ENCODE measurements around the gene ERGIC3. TPM values are rescaled to one million over a fixed set of nuclear protein-coding genes. Genes with fewer than 3 reads are reported as not detected.

ERGIC3 gene
- total RNA-seq, 1 donor from 2014 or later: 141 TPM

- Mint-ChIP-seq H3K9me3 (peaks cover 4% of the 10 kb centered on the region), H3K4me3 (ENCODE audit: low read depth) (no peak overlapping the region), H3K27me3 (ENCODE audit: low read depth) (peaks cover 4% of the 10 kb centered on the region), H3K4me1 (ENCODE audit: low read depth) (no peaks in the 10 kb centered on the region), H3K27ac (no peak overlapping the region), H3K36me3 (ENCODE audit: low read depth) (peaks cover 3% of the 10 kb centered on the region)
- intact Hi-C loops (cut with micrococcal nuclease): no loop called here
- DNase-seq (ENCODE audit: low spot score): no peak
Measured at GRCh38 chr20:35578469-35578868, 36.6 kb downstream of the ERGIC3 start.

DNA sequence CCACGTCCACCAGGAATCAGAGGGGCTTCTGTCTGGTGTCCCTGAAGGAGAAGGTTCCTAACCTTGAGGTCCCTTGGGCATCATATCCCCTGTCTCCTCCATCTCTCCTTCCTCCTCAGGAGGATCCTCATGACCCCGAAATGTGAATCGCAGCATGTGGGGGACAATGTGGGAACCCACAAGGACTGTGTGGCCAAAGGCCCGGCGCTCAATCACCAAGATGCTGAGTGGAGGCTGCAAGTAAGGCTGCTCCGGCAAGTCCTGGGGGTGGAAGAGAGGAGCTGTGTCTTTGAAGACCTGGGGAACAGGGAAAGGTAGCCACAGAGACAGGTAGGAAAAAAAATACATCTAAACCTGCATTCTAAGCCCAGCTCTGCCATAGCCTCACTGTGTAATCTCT lies 37.3 kb downstream of the ERGIC3 start:
- Mint-ChIP-seq H3K36me3 (ENCODE audit: low read depth) (no peaks in the 10 kb centered on the region), H3K27ac (no peak overlapping the region), H3K4me3 (ENCODE audit: low read depth) (no peak overlapping the region), H3K27me3 (ENCODE audit: low read depth) (peaks cover 4% of the 10 kb centered on the region), H3K9me3 (peaks cover 2% of the 10 kb centered on the region), H3K4me1 (ENCODE audit: low read depth) (no peaks in the 10 kb centered on the region)
- intact Hi-C loops (cut with micrococcal nuclease): no loop called here
- no peak for DNase-seq (ENCODE audit: low spot score)

GRCh38 chr20:35582131-35582530 lies 40.3 kb downstream of the ERGIC3 start:
- Mint-ChIP-seq H3K4me1 (ENCODE audit: low read depth) (no peaks in the 10 kb centered on the region), H3K27me3 (ENCODE audit: low read depth) (no peaks in the 10 kb centered on the region), H3K36me3 (ENCODE audit: low read depth) (no peaks in the 10 kb centered on the region), H3K9me3 (no peaks in the 10 kb centered on the region), H3K27ac (no peak overlapping the region), H3K4me3 (ENCODE audit: low read depth) (no peak overlapping the region)
- DNase-seq (ENCODE audit: low spot score): no peak
- intact Hi-C loops (cut with micrococcal nuclease): no loop called here

DNA sequence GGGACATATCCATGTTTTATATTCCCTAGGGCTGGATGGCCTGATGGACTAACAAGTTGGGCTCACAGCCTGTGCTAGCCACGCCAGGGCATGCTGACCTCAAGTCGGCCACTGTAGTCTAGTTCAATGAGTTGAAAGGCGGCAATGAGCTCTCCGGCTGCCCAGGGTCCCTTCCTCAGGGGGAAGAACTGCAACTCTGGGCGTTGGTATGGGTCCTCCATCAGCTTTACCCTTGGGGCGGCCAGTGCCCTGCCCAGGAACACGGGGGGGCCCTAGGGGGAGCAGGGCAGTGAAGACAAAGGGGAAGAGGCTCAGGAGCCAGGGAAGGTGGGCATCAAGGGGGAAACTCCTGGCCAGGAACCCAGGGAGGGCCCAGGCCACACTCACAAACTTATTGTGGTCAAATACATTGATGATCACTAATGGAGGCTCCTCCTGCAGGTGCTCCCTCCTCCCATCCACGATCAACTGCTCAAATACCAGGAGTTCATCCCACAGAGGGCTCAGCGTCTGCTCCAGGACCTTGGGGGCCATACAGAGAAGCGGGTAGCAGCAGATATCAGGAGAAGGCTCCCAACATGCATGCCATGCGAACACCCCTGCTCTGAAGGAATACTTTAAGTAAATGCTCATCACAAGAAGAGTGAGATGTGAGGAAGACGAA lies 41.0 kb downstream of the ERGIC3 start:
- H3K27ac Mint-ChIP-seq: no peak overlapping the region
- no peaks in the 10 kb centered on the region for H3K4me1 Mint-ChIP-seq (ENCODE audit: low read depth)
- no peak overlapping the region for H3K4me3 Mint-ChIP-seq (ENCODE audit: low read depth)
- no peaks in the 10 kb centered on the region for H3K27me3 Mint-ChIP-seq (ENCODE audit: low read depth)
- no peak for DNase-seq (ENCODE audit: low spot score)
- H3K9me3 Mint-ChIP-seq: no peaks in the 10 kb centered on the region
- H3K36me3 Mint-ChIP-seq (ENCODE audit: low read depth): no peaks in the 10 kb centered on the region
- intact Hi-C loops (cut with micrococcal nuclease): no loop called here

GRCh38 chr20:35583636-35584560 lies 42.0 kb downstream of the ERGIC3 start:
- H3K4me3 Mint-ChIP-seq (ENCODE audit: low read depth): no peak overlapping the region
- no peak overlapping the region for H3K27ac Mint-ChIP-seq
- no peaks in the 10 kb centered on the region for H3K4me1 Mint-ChIP-seq (ENCODE audit: low read depth)
- intact Hi-C loops (cut with micrococcal nuclease): no loop called here
- no peak for DNase-seq (ENCODE audit: low spot score)
- H3K36me3 Mint-ChIP-seq (ENCODE audit: low read depth): no peaks in the 10 kb centered on the region
- H3K9me3 Mint-ChIP-seq: no peaks in the 10 kb centered on the region
- no peaks in the 10 kb centered on the region for H3K27me3 Mint-ChIP-seq (ENCODE audit: low read depth)

- Mint-ChIP-seq H3K4me1 (ENCODE audit: low read depth) (no peaks in the 10 kb centered on the region), H3K27ac (no peak overlapping the region), H3K4me3 (ENCODE audit: low read depth) (no peak overlapping the region), H3K9me3 (no peaks in the 10 kb centered on the region), H3K27me3 (ENCODE audit: low read depth) (peaks cover 2% of the 10 kb centered on the region), H3K36me3 (ENCODE audit: low read depth) (no peaks in the 10 kb centered on the region)
- no peak for DNase-seq (ENCODE audit: low spot score)
- intact Hi-C loops (cut with micrococcal nuclease): no loop called here
Measured at GRCh38 chr20:35586751-35587425, 45.0 kb downstream of the ERGIC3 start.

- Mint-ChIP-seq H3K4me3 (ENCODE audit: low read depth) (no peak overlapping the region), H3K4me1 (ENCODE audit: low read depth) (no peaks in the 10 kb centered on the region), H3K27me3 (ENCODE audit: low read depth) (peaks cover 2% of the 10 kb centered on the region), H3K27ac (no peak overlapping the region), H3K36me3 (ENCODE audit: low read depth) (no peaks in the 10 kb centered on the region), H3K9me3 (no peaks in the 10 kb centered on the region)
- DNase-seq (ENCODE audit: low spot score): no peak
- intact Hi-C loops (cut with micrococcal nuclease): no loop called here
Measured at GRCh38 chr20:35587436-35587835, 45.6 kb downstream of the ERGIC3 start.

- intact Hi-C loops (cut with micrococcal nuclease): no loop called here
Measured at GRCh38 chr20:35588397-35588796, 46.5 kb downstream of the ERGIC3 start.

DNA sequence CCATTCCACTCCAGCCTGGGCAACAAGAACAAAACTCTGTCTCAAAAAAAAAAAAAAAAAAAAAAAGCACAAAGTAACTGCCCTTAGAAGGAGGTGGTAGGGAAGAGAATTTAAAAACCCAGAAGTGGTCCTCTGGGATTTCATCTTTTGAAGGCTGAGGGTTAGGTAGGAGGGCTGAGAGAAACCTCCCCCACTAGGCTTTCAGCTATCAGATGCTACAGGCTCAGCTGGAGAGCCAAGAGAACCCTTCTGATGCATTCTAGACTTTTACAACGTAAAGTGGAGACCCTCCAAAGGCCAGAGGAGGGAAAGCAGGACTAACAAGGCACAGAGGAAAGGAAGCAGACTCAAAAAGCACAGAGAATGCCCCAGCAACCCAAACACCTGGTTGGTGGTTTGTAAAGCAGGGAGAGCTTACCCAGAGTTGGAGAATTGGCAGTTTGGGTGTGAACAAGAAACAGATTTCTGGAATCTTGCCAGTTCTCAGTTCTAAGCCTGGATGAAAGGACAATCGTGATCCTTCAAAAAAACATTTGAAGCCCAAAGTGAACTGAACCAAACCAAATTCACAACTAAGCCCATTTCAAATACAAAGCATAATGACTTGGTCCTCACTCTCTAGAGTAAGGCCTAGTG lies 50.6 kb downstream of the ERGIC3 start:
- no peak for DNase-seq (ENCODE audit: low spot score)
- H3K4me3 Mint-ChIP-seq (ENCODE audit: low read depth): no peak overlapping the region
- no peaks in the 10 kb centered on the region for H3K4me1 Mint-ChIP-seq (ENCODE audit: low read depth)
- intact Hi-C loops (cut with micrococcal nuclease): no loop called here
- peaks cover 13% of the 10 kb centered on the region for H3K27me3 Mint-ChIP-seq (ENCODE audit: low read depth)
- H3K27ac Mint-ChIP-seq: no peak overlapping the region
- no peaks in the 10 kb centered on the region for H3K9me3 Mint-ChIP-seq
- H3K36me3 Mint-ChIP-seq (ENCODE audit: low read depth): no peaks in the 10 kb centered on the region

More at GRCh38 chr20:35588397-35588796, 46.5 kb downstream of the ERGIC3 start:
- Mint-ChIP-seq H3K4me1 (ENCODE audit: low read depth) (no peaks in the 10 kb centered on the region), H3K36me3 (ENCODE audit: low read depth) (no peaks in the 10 kb centered on the region), H3K27me3 (ENCODE audit: low read depth) (peaks cover 2% of the 10 kb centered on the region), H3K27ac (no peak overlapping the region), H3K9me3 (no peaks in the 10 kb centered on the region), H3K4me3 (ENCODE audit: low read depth) (no peak overlapping the region)
- DNase-seq (ENCODE audit: low spot score): no peak

DNA sequence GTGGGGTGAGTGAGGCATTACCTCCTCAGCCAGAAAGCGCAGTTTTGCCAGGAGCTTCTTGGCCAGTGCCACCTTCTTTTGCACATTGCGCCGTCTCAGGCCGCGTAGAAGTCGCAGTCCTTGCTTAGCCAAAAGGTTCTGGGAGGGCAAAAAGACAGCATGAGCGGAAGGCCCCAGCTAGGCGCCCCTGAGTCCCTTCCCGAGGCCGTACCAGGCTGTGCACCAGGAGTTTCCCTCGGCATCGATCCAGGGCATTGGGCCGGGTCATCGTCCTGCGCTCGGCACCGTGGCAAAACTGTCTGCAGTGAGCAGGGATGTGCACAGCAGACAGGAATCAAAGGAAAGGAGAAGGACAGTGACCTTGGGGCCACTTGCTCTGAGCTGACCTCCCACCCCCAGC lies 53.6 kb downstream of the ERGIC3 start:
- Mint-ChIP-seq H3K36me3 (ENCODE audit: low read depth) (no peaks in the 10 kb centered on the region), H3K4me1 (ENCODE audit: low read depth) (no peaks in the 10 kb centered on the region), H3K4me3 (ENCODE audit: low read depth) (no peak overlapping the region), H3K27ac (no peak overlapping the region), H3K27me3 (ENCODE audit: low read depth) (peaks cover 32% of the 10 kb centered on the region), H3K9me3 (no peaks in the 10 kb centered on the region)
- no peak for DNase-seq (ENCODE audit: low spot score)
- intact Hi-C loops (cut with micrococcal nuclease): no loop called here

GRCh38 chr20:35595901-35596300 lies 54.0 kb downstream of the ERGIC3 start:
- H3K27me3 Mint-ChIP-seq (ENCODE audit: low read depth): peaks cover 36% of the 10 kb centered on the region
- H3K27ac Mint-ChIP-seq: no peak overlapping the region
- no peaks in the 10 kb centered on the region for H3K9me3 Mint-ChIP-seq

GRCh38 chr20:35597186-35597585 lies 55.3 kb downstream of the ERGIC3 start:
- DNase-seq (ENCODE audit: low spot score): no peak
- Mint-ChIP-seq H3K27ac (no peak overlapping the region), H3K36me3 (ENCODE audit: low read depth) (no peaks in the 10 kb centered on the region), H3K9me3 (no peaks in the 10 kb centered on the region), H3K27me3 (ENCODE audit: low read depth) (peaks cover 41% of the 10 kb centered on the region), H3K4me3 (ENCODE audit: low read depth) (no peak overlapping the region), H3K4me1 (ENCODE audit: low read depth) (peaks cover 8% of the 10 kb centered on the region)
- intact Hi-C loops (cut with micrococcal nuclease): no loop called here

More at GRCh38 chr20:35595901-35596300, 54.0 kb downstream of the ERGIC3 start:
- no peak for DNase-seq (ENCODE audit: low spot score)
- no peak overlapping the region for H3K4me3 Mint-ChIP-seq (ENCODE audit: low read depth)
- peaks cover 2% of the 10 kb centered on the region for H3K4me1 Mint-ChIP-seq (ENCODE audit: low read depth)
- intact Hi-C loops (cut with micrococcal nuclease): no loop called here
- no peaks in the 10 kb centered on the region for H3K36me3 Mint-ChIP-seq (ENCODE audit: low read depth)
